ENCODE results near the gene SMAD2. TPM values are rescaled to one million over a fixed set of nuclear protein-coding genes. Genes with fewer than 3 reads are reported as not detected.
"Not testable (repeated sequence)": the region's sequence is repeated elsewhere in the genome, so short reads cannot be mapped to it uniquely, and the experiment has no call there.

Gene SMAD2
- total RNA-seq, 1 donor from 2014 or later, result 140 TPM

- intact Hi-C loops (cut with micrococcal nuclease), result no loop called here
Observed at GRCh38 chr18:47799376-47799775, 131.1 kb downstream of the SMAD2 start.

- intact Hi-C loops (cut with micrococcal nuclease), result no loop called here
Observed at GRCh38 chr18:47798366-47798765, 132.1 kb downstream of the SMAD2 start.

DNA sequence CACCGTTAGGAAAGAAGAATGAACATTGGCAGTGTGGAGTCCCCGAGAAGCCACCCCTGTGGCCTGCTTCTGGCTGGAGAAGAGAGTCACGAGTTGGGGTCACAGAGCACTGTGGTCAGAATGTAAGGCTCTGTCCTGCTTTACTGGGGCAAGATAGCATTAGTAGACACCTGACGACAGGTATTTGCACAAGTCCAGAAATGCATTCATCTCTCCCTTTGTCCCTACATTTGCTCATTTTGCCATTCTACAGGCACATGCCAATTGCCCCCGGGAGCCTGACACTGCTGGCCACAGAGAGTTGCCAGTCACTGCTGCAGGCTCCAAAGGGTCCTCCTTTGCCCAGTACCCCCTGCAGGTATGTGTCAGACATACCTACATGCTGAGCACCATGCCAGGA, 133.3 kb downstream of the SMAD2 start:
- intact Hi-C loops (cut with micrococcal nuclease), result no loop called here

DNA sequence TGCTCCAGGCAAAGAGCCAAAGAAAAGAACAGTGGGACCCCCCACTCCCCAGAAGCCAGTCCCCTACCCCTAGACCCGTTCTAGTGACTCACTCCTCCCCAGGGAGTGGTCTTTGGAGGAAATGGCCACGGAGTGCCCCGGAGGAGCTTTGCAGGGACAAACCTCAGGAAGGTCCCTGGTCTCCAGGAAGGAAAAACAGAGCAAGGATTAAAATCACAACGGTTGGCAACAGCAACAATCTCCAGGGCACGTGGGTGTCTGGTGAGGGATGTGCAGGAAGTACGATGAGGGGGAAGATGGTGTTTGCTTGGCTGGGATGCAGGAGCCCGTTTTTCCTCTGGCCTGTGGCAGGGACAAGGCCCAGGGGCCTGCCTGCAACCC, 135.0 kb downstream of the SMAD2 start:
- intact Hi-C loops (cut with micrococcal nuclease), result no loop called here

GRCh38 chr18:47794725-47795433, 135.6 kb downstream of the SMAD2 start:
- intact Hi-C loops (cut with micrococcal nuclease), result no loop called here

GRCh38 chr18:47793609-47794008, 136.8 kb downstream of the SMAD2 start:
- intact Hi-C loops (cut with micrococcal nuclease), result no loop called here

GRCh38 chr18:47791461-47791985, 138.9 kb downstream of the SMAD2 start:
- intact Hi-C loops (cut with micrococcal nuclease), result no loop called here

GRCh38 chr18:47790036-47790435, 140.4 kb downstream of the SMAD2 start:
- intact Hi-C loops (cut with micrococcal nuclease), result no loop called here

GRCh38 chr18:47788621-47789020, 141.8 kb downstream of the SMAD2 start:
- intact Hi-C loops (cut with micrococcal nuclease), result no loop called here

GRCh38 chr18:47781561-47781960, 148.9 kb downstream of the SMAD2 start:
- intact Hi-C loops (cut with micrococcal nuclease), result no loop called here

DNA sequence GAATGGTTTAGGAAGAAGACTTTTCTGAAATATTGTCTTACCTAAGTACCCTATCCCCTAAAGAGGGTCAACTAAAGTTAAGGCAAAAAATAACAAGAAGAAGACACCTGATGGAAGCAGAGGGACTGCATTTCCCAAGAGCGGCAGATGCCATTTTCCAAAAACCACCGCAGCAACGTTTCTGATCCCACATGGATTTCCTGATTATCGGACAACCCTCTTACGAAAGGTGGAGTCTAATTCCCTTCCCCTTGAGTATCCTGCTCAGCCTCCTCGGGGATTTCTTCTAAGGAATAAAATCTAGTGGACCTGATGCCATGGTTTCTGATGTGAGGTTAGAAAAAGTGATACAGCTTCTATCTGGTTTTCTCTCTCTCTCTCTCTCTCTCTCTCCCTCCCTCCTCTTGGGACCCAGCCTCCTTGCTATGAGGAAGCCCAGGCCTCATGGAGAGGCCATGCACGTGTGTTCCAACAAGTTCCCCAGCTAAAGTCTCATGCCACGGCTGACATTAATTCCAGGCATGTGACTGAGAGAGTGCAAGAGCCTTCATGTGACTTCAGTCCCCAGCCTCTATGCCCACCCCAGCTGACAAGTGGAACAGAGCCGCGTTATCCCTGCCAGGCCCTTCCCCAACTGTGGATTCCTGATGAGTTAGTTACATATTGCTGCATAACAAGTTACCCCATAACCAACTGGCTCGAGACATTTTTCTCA, 150.3 kb downstream of the SMAD2 start:
- intact Hi-C loops (cut with micrococcal nuclease), result no loop called here

GRCh38 chr18:47779381-47779780, 151.1 kb downstream of the SMAD2 start:
- intact Hi-C loops (cut with micrococcal nuclease), result no loop called here

- intact Hi-C loops (cut with micrococcal nuclease), result no loop called here
Observed at GRCh38 chr18:47777626-47778025, 152.8 kb downstream of the SMAD2 start.

DNA sequence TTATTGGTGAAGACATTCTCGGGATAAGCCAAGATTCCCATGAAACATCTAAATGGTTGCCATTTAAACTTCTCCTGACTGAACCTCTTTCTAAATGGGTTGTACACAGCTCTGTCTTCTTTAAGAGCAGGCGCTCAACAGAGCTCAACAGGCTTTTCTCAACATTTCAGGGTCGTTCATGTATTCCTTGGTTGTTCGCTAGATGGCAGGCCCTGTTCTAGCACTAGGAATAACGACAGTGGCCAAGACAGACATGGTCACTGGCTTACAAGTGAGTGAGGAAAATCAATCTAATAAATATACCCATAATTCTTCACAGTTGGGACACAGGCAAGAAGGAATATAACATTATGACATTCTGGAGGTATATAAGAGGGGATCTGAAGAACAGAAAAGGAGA, 154.5 kb downstream of the SMAD2 start:
- intact Hi-C loops (cut with micrococcal nuclease), result no loop called here

DNA sequence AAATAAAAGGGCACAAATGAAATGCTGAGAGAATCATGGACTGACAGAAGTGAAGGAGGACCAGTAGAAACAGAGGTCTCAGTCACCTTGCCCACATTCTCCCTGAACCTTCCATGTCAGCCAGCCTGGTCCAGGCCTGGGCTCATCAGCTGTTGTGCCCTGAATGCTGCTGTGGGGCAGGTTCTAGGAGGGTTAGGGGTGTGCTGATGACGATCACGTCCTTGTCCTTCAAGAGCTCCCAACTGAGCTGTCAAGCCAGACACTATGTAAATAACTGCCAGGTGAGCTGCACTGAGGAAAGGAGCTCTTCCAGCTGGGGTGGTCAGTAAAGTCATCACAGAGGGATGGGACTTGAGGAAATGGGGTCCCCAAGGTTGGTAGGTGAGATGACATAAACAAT, 156.5 kb downstream of the SMAD2 start:
- intact Hi-C loops (cut with micrococcal nuclease), result no loop called here

DNA sequence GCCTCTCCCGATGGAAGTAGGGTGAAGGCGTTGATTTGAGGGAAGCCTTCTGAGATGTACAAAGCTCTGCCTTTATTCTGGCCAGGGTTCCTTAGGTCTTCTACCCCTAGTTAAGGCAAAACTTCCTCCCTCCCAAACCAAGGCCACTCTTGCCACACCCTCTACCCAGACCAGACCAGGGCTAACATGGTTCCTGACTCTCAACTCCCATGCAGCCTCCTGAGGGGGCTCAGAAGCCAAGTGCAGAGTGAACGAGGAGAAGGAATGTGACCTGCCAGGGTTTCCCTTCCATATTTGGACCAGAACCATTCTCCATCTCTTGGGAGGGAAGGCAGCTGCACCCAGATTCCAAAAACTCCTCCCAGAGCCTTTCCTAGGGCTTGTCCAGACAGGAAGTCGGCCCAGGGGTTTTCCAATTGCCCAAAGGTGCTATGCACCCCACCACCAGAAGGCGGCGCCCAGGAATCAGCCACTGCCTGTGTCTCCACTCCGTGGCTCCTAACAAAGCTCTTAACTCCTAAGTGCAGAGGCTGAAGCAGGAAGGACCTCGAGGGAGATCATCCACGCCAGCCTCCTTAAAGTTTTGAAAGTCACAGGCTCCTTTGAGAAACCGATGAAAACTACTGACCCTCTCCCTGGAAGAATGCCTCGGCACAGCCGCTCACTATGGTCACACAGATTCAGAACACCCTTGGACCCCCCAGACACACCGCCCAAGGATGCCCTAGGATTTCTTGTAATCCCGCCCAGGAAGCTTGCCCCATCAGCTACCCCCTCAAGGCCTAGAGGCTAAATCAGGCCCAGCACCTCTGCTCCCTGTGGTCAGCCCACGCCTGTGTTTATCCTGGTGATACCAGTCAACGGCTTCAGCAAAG, 157.8 kb downstream of the SMAD2 start:
- intact Hi-C loops (cut with micrococcal nuclease), result loop anchor here (1.0 kb wide), 5 partner anchors 159 to 674 kb away; no protein-coding TSS in a partner anchor

DNA sequence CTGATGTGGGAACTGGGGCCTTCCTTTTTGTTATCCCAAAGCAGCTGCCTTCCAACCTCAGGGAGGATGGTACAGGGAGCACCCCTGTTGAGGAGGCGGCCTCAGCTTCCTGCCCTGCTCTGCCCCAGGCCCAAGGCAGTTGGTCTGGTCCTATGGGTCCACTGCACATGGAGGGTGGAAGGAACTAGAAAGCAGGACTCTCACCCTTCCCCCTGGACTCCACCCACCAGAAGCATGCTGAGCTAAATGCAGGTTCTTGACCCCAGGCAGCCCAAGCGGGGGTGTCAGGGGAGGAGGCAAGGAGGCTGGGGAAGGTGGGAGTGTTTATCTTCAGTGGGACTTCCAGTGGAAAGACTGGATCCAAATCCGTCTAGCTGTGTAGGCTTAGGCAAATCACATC, 158.5 kb downstream of the SMAD2 start:
- intact Hi-C loops (cut with micrococcal nuclease), result loop anchor here (1.0 kb wide), 5 partner anchors 159 to 674 kb away; no protein-coding TSS in a partner anchor

GRCh38 chr18:47767699-47768098, 162.8 kb downstream of the SMAD2 start:
- intact Hi-C loops (cut with micrococcal nuclease), result no loop called here

- intact Hi-C loops (cut with micrococcal nuclease), result not testable (repeated sequence)
Observed at GRCh38 chr18:47767198-47767597, 163.3 kb downstream of the SMAD2 start.
